ENCODE results near the gene CGNL1.

The CGNL1 gene

DNA sequence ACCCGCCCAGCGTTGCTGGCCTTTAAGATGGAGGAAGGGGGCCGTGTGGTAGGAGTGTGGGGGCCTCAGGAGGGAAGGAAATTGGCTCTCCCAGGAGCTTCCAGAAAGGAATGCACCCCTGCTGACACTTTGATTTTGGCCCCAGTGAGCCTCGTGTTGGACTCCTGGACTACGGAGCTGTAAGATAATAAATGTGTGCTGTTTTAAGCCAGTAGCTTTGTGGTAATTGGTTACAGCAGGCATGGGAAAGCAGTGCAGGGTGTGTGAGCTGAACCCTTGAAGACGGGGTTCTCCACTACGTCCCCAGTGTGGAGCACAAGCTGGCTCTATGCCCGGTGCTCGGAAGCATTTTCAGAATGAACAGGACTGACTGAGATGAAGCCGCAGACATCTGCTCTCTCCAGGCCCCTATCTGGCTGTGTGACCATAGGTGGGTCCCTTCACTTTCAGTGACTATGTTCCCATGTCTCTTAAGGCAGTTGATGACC lies 22.9 kb upstream of the CGNL1 start:
- DNase-seq (ENCODE audit: extremely low read depth in 1 of 2, low read depth in 1 of 2) = no peak

DNA sequence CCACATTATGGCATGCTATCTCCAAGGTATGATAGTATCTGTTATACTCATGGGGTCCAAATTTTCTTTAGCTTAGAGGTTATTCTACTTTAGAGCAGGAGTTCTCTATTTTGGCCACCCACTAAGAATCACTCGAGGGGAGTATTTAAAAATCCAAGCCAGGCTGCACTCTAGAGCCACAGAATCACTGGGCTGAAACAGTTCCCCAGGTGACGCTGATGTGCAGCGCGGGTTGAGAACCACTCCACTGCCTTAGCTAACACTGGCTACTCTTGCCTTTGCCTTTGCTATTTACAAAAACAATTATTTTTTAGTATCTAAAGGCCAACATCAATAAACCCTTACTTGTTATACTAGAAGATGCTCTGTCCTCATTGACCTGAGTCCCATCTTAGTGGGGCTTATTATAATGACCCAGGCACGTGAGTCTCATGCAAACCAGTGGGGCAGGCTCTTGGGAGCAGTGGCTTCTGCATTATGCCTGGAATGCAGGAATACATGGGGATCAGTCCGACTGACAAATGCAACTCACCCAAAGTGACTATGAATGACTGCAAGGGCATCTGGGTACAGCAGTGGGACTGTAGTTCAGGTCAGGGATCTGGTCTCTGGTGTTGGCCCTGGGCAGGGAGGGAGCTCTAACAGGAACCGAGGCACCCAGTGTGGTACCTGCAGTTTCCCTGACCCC lies 21.7 kb upstream of the CGNL1 start:
- no peak for DNase-seq (ENCODE audit: extremely low read depth in 1 of 2, low read depth in 1 of 2)

DNA sequence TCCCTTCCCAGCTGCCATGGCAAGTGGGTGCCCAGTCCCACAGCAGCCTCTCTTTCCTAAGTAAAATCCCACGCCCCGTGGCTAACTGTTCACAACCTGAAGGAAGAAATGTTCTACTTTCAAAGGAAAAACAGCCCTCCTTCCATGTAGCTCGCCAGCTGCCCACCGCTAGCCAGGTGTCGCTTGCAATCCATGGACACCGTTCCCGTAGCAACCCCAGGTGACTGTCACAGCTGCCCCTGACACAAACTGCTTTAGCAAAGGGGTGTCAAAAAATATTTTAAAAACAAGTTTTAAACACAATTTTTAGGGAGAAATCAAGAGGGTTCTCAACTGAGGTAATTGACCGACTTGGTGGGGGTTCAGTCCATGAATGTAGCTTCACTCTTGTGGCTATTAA lies 21.0 kb upstream of the CGNL1 start:
- DNase-seq (ENCODE audit: extremely low read depth in 1 of 2, low read depth in 1 of 2) = no peak

DNA sequence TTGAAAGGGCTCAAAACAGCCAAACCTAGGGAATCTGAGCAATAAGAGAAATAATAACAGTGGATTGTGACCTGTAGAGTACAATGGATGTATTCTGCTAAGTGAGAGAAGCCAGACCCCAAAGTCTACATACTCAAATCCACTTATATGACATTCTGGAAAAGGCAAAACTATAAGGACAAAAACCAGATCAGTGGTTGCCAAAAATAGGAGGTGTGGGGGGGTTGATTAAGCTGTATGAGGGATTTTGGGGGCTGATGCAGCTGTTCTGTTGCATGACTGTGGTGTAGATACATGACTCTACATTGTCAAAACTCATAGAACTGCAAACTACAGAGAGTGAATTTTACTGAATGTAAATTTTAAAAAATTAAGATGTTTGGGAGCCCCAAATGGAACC lies 20.1 kb upstream of the CGNL1 start:
- DNase-seq (ENCODE audit: extremely low read depth in 1 of 2, low read depth in 1 of 2) = no peak

DNA sequence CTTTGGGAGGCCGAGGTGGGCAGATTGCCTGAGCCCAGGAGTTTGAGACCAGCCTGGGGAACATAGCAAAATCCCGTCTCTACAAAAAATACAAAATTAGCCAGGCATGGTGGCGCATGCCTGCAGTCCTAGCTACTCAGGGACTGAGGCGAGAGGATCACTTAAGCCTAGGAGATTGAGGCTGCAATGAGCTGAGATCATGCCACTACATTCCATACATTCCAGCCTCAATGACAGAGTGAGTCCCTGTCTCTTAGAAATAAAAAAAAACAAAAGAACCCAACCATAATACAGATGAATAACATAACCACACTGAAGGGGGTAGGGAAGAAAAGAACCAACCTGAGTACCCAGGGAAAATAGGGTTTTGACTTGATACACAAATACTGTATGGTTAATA lies 19.7 kb upstream of the CGNL1 start:
- no peak for DNase-seq (ENCODE audit: extremely low read depth in 1 of 2, low read depth in 1 of 2)

DNA sequence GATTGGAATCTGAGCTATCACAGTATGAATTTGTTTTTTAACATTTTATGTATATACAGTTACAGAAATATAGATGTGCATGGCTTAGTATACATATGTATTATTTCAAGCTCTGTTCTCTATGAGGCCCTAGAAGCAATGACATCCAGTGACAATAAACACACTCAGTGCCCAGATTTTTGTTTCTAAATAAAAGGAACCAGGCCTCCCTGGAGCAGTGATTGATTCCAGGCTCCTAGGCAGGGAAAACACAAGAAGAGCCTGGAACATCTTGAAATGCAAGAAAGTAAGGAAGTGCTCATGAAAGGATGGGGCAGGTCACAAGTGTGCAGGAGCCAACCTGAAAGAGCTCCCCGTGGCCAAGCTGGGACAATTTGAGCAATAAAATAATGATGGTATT lies 18.5 kb upstream of the CGNL1 start:
- DNase-seq (ENCODE audit: extremely low read depth in 1 of 2, low read depth in 1 of 2) = no peak

DNA sequence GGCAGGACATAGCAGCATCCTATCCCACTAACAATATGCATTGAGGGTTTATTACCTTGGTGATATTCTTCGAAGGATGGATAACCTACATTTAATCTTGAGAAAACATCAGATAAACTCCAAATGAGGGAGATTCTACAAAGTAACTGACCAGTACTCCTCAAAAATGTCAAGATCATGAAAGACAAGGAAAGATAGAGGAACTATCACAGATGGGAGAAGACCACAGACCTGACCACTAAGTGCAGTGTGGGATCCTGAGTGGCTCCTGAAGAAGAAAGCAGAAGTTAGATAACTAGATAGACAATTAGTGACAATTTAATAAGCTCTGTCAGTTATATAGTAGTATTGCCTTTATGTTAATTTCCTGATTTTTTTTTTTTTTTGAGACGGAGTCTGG lies 17.7 kb upstream of the CGNL1 start:
- no peak for DNase-seq (ENCODE audit: extremely low read depth in 1 of 2, low read depth in 1 of 2)

DNA sequence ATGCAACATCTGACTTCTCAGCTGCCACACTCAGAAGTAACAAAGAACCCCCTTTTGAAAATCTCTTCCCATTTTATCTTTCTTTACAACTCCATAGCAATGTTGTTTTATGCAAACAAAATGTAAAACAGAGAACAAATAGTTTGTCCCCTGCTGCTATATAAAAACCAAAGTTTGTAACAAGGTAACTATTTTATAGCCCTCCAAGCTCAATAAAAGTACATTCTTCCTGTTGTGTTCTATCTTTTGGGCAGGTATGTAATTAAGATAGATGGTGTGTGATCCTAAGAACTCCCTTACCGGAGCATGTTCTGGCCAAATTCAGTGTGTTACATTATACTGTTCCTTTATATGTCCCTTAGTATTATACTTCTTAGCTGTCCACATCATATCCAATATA lies 12.6 kb upstream of the CGNL1 start:
- DNase-seq (ENCODE audit: extremely low read depth in 1 of 2, low read depth in 1 of 2) = no peak

DNA sequence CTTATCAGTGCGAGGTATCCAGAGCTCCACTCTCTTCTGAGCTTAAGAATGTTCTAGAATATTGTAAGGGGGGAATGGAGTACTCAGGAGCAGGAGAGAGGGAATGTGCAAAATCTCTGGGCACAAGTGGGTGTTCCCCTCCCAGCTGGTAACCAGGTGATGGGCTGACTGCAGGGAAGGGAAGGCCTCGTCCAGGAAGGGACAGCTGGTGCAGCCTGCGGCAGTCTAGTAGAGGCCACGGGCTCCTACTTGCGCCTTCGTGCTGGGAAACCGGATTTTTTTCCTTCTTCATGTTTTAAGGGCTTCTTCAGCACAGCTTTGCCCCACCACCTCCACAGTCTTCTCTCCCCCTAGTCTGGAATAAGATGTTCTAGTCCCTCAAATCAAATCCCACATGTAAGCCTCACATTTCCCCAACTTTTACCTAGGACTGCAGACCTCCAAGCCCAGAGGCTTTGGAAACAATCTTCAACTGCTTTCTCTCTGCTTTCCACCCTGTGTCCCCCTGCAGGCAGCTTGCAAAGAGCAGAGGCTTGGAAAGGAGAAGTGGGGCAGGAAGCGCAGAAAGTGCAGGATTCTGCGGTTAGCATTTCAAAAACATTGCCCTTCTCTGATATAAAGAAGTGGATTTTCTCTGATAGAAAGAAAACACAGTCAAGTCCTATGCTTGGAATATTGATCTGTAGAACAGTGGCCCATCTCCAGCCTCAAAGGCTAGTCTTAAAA lies 11.9 kb upstream of the CGNL1 start:
- DNase-seq (ENCODE audit: extremely low read depth in 1 of 2, low read depth in 1 of 2) = no peak

DNA sequence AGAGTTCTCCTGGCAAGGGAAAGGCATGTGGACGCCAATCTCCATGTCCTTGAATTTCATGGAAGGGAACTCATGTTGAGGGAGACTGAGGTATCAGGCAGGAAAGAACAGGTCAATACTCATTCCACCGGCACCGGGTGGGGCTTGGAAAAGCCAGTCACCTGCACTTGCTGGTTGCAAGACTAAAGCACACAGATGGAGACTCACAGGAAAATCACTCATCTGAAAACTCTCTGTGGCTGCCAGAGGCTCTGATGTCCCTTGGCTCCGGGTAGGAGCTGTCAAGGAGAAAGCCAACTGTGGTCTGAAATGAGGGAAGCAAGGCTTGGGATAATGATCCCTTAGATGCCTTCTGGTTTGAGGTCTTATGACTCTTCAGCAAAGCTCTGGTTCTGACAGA lies 8.7 kb upstream of the CGNL1 start:
- DNase-seq (ENCODE audit: extremely low read depth in 1 of 2, low read depth in 1 of 2) = no peak

DNA sequence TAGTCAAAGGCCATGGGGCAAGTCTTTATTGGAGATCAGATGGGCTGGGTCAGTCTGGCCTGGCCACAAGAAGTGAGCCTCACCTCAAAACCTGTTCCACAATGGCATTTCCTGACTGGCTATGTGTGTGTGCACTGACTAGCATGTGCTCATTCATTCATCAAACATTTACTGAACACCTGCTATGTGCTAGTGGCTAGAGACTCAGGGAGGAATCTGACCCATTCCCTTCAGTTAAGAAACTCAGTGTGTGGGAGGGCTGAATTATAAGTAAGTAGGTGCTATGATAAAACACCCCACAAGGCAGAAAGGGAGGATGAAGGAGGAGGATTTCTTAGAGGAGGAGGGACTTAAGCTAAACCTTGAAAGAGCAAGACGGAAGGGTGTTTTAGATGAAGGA lies 5.4 kb upstream of the CGNL1 start:
- no peak for DNase-seq (ENCODE audit: extremely low read depth in 1 of 2, low read depth in 1 of 2)

DNA sequence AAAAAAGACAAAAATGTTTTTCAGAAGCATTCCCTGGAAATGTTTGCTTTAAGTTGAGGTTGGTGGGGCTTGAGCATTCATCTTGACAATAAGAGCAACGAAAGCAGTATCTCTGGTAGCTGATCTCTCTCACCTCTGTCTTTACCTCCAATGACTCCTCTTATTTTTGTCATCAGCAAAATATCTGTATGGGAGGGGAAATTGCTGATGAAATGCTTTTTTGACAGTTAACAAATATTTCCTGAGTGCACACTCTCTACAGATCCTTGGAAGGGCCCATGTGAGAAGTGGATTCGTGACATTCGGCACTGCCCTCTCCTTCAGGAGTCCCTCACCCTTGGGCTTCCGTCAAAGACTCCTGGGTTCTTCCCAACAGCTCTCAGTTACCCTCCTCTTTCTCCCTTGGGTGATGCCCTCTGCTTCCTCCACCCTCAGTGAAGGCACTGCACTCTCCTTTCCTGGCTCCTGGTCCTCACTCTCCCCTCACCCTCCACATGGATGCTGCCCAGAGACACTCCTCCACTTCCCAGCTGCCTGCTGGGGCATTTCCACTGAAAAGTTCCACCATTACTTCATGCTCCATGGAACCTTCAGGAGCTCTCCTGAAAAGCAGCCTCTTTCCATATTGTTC lies 2.9 kb upstream of the CGNL1 start:
- DNase-seq (ENCODE audit: extremely low read depth in 1 of 2, low read depth in 1 of 2) = no peak

DNA sequence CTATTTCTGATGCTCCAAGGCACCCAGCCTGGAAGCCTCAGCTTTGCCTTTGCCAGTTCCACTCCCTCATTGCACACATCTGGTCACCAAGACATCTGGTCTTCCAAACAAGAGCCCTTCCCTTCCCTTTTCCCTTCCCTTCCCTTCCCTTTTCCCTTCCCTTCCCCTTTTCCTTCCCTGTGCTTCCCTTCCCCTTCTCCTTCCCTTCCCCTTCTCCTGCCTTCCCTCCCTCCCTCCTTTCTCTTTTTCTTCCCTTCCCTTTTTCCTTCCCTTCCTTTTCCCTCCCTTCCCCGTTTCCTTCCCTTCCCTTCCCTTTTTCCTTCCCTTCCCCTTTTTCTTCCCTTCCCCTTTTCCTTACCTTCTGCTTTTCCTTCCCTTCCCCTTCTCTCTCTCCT lies 2.4 kb upstream of the CGNL1 start:
- DNase-seq (ENCODE audit: extremely low read depth in 1 of 2, low read depth in 1 of 2) = no peak

DNA sequence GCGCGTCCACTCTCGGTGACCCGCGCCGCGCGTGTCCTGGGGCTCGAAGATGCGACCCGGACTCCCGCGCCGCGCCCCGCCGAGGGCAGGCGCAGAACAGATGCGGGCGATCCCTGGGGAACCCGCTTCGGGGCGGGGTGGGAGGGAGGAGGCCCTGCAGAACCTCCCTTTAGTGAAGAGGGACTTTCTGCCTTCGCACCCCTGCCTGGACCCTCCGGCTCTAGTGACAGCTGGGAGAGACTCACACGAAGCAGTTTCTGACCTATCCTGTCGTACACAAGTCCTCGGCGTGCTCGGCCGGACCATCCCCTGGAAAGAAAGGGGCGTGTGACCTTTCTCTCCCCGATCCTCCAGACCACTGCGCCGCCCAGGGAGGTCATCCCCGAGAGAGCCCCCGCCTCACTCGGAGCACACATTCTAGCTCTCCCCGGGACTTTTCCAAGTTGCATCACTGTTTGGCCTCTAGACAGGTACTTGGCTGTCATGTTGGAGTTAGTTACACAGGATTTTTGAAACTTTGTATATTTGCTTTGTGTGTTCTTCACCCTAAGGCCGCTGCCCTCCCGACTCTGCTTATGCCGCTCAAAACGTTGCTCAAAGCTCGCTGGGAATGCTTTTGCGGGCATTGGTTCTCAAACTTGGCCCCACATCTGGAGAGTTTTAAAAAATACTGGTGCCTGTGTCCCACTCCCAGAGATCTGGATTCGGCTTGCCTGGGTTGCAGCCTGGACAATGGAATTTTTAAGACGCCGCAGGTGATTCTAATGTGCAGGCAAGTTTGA lies 582 bp downstream of the CGNL1 start:
- DNase-seq (ENCODE audit: extremely low read depth in 1 of 2, low read depth in 1 of 2) = no peak

DNA sequence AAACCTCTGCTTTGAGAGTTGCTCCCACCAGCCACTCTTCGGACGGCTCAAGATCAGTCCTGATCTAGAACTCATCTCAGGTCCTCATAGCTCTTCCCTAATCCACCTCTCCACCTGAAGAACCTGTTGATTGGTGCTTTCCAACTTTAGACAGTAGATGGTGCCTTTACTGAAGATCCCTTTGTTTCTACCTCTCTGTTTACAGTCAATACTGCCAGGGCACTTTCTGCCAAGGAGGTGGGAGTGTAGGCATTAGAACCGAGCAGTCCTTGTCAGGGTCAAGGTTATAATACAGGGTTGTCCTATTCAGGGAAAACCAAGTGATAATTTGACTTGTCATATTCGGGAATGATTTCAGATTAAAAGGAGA lies 1.2 kb downstream of the CGNL1 start:
- no peak for DNase-seq (ENCODE audit: extremely low read depth in 1 of 2, low read depth in 1 of 2)

DNA sequence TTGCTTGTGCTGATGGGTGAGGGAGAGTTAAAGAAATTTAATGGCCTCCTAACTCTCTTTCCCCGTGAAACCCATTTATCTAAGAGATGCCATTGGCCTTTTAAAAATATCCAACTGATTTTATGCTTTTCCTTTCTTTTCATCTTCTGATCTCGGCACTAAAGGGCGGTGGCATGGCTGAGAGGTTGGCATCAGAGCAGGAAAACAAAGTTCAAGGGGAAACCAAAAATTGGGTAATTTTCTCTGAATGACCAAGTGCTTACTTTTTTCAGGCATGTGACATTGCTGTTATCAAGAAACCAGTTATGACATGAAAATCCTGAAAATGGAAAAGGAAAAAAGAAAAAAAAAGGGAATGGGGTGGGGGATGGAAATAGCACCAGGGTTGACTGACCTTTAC lies 3.2 kb downstream of the CGNL1 start:
- no peak for DNase-seq (ENCODE audit: extremely low read depth in 1 of 2, low read depth in 1 of 2)

DNA sequence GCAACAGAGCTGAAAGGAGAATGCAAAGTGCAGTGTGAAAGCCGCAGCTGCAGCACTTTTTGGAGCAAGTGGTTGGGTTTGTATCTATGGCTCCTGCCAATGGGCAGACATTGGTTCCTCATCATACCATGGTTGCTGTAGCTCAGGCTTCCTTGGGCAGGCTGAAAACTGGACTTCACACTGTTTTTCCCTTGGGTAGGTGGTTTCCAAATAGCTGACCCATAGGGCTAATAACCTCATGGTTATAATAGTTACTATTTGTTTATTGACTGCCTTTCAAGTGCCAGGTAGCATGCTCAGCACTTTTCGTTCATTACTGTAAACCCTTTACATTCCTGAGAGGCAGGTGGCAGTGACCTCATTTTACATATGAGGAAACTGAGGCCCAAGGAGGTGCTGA lies 4.5 kb downstream of the CGNL1 start:
- no peak for DNase-seq (ENCODE audit: extremely low read depth in 1 of 2, low read depth in 1 of 2)

DNA sequence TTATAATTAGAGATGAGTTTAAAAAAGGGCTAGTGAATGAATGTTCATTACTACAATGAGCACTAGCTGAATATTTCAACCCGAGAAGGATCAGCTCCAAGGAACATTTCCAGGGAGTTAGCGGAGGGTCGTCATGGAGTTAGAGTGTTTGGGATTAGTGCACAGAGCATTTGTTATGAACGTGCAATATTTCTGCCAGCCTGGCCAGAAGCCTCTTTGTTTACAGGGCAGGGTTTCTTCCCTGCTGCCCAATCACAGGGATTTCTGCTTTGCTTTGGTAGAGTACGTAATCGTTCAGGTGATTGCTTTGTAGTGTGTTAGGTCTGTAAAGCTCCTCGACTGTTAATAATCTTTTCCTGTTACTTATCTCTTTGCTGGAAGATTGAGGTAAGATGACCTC lies 5.9 kb downstream of the CGNL1 start:
- no peak for DNase-seq (ENCODE audit: extremely low read depth in 1 of 2, low read depth in 1 of 2)

DNA sequence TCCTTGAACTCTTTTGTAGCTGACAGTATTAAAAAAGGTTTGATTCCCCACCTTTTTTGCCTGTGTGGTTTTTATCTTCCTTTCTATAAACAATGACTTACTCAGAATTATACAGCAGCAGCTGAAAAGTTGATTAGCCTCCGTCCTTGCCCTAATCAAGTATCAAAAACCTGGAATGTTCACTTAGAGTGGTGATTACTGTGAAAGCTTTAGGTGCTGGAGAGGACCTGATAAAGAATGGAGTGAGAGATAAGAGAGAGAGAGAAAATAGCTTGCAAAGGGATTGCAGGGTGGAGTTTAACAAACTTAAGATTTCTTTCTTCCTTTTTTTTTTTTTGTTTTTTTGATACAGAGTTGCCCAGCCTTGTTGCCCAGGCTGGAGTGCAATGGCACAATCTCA lies 6.7 kb downstream of the CGNL1 start:
- no peak for DNase-seq (ENCODE audit: extremely low read depth in 1 of 2, low read depth in 1 of 2)

DNA sequence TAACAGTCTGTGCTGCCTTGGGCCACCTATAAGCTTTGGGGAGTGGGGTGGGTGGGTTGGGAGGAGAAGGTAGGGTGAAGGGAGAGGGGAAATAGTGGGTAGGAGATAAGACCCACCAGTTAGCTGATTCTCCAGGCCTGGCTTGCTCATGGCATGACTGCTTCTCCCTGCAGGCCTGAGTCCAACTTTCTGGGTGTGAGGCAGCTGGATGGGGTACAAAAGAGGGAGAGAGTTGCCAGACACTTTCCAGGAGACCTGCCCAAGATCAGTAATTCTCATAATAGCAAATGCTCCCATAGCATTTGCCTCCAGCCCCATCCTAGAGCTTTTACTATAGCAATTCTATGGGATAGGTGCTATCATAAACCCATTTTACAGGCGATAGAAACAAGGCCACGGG lies 7.7 kb downstream of the CGNL1 start:
- DNase-seq (ENCODE audit: extremely low read depth in 1 of 2, low read depth in 1 of 2) = no peak

DNA sequence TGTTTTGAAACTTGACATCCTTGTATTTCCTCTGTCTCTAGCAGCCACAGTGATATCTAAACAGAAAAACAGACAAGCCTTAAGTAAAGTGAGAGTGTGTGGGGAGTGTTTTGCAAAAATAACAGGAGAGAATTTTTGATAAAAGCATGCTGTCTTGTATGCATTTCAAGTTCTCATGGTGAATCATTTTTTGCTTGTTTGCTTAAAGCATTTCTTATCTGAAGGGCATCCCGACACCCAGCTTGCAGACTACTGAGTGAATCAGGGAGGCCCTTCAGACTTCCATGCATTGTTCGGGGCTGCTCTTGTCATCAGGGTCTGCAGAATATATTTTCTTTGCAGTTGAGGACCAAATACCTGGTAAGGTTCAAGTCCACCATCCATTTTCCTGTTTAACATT lies 8.5 kb downstream of the CGNL1 start:
- no peak for DNase-seq (ENCODE audit: extremely low read depth in 1 of 2, low read depth in 1 of 2)
